ENCODE data around the gene APOBEC3H. TPM values are rescaled to one million over a fixed set of nuclear protein-coding genes. Genes with fewer than 3 reads are reported as not detected.

APOBEC3H gene
- total RNA-seq, 1 experiment from 2014 or later = 2.5 TPM

- H3K36me3 ChIP-seq (ENCODE audit: low read depth) = no peaks in the 10 kb centered on the region
- peak overlapping the region; percentile 8; the same call in 1 of the 2 replicates for H3K27ac ChIP-seq
- no peaks in the 10 kb centered on the region for H3K9me2 ChIP-seq (ENCODE audit: insufficient read depth)
- no peaks in the 10 kb centered on the region for H4K20me1 ChIP-seq (ENCODE audit: insufficient read depth)
- CTCF ChIA-PET = no interaction called here
- H3K4me3 ChIP-seq = peak overlapping the region; percentile 98; the same call in 1 of the 2 replicates
- BruUV-seq (replicated peaks) = no TSS peak
- H2AFZ ChIP-seq = no peak overlapping the region
- H3K4me1 ChIP-seq (replicated peaks; ENCODE audit: insufficient read depth) = peaks cover 22% of the 10 kb centered on the region
- peak overlapping the region; percentile 97 for H3K4me2 ChIP-seq
- POLR2A ChIA-PET (ENCODE audit: unreplicated experiment) = no interaction called here
- TF ChIP-seq EZH2 (IDR thresholded peaks at IDR 0.05; ENCODE audit: low read depth) (no peak), CTCF (conservative IDR thresholded peaks at IDR 0.05) (no peak)
- no peaks in the 10 kb centered on the region for H3K27me3 ChIP-seq (ENCODE audit: insufficient read depth, low read depth)
- H3F3A ChIP-seq (ENCODE audit: insufficient read depth, low read depth) = peaks cover 52% of the 10 kb centered on the region; the same call in 1 of the 2 replicates
- H3K79me2 ChIP-seq (ENCODE audit: low read depth) = 0 out of 2 replicates have a peak, but pooled peaks cover 3% of the 10 kb centered on the region
- H3K9me3 ChIP-seq (ENCODE audit: insufficient read depth, low read depth) = no peaks in the 10 kb centered on the region
- no peak for DNase-seq
- intact Hi-C loops (cut with micrococcal nuclease; ENCODE audit: unreplicated experiment) = no loop called here
These were observed 49.4 kb downstream of the APOBEC3H start for GRCh38 chr22:39146256-39147101.

GRCh38 chr22:39147335-39148025 is 50.4 kb downstream of the APOBEC3H start:
- H4K20me1 ChIP-seq (ENCODE audit: insufficient read depth) = no peaks in the 10 kb centered on the region
- no peak overlapping the region for H3K4me3 ChIP-seq
- POLR2A ChIA-PET (ENCODE audit: unreplicated experiment) = interaction anchor here (0.6 kb wide), 1 partner anchor 22 kb away, joined by 3 read pairs; no protein-coding TSS in a partner anchor
- peaks cover 56% of the 10 kb centered on the region; the same call in 1 of the 2 replicates for H3F3A ChIP-seq (ENCODE audit: insufficient read depth, low read depth)
- 0 out of 2 replicates have a peak, but pooled peaks cover 3% of the 10 kb centered on the region for H3K79me2 ChIP-seq (ENCODE audit: low read depth)
- DNase-seq = no peak
- TF ChIP-seq CTCF (conservative IDR thresholded peaks at IDR 0.05) (no peak), EZH2 (IDR thresholded peaks at IDR 0.05; ENCODE audit: low read depth) (no peak)
- H3K36me3 ChIP-seq (ENCODE audit: low read depth) = no peaks in the 10 kb centered on the region
- H2AFZ ChIP-seq = no peak overlapping the region
- H3K9me2 ChIP-seq (ENCODE audit: insufficient read depth) = no peaks in the 10 kb centered on the region
- no peak overlapping the region for H3K4me2 ChIP-seq
- no TSS peak for BruUV-seq (replicated peaks)
- H3K4me1 ChIP-seq (replicated peaks; ENCODE audit: insufficient read depth) = peaks cover 23% of the 10 kb centered on the region
- CTCF ChIA-PET = no interaction called here
- intact Hi-C loops (cut with micrococcal nuclease; ENCODE audit: unreplicated experiment) = no loop called here
- no peaks in the 10 kb centered on the region for H3K27me3 ChIP-seq (ENCODE audit: insufficient read depth, low read depth)
- no peak overlapping the region for H3K27ac ChIP-seq
- H3K9me3 ChIP-seq (ENCODE audit: insufficient read depth, low read depth) = no peaks in the 10 kb centered on the region

GRCh38 chr22:39148026-39148726 is 51.1 kb downstream of the APOBEC3H start:
- DNase-seq = no peak
- Histone ChIP-seq H3K9me3 (ENCODE audit: insufficient read depth, low read depth) (no peaks in the 10 kb centered on the region), H2AFZ (no peak overlapping the region), H3K27ac (no peak overlapping the region), H3K9me2 (ENCODE audit: insufficient read depth) (no peaks in the 10 kb centered on the region), H3K4me1 (replicated peaks; ENCODE audit: insufficient read depth) (peaks cover 27% of the 10 kb centered on the region), H3K79me2 (ENCODE audit: low read depth) (0 out of 2 replicates have a peak, but pooled peaks cover 3% of the 10 kb centered on the region), H3K36me3 (ENCODE audit: low read depth) (no peaks in the 10 kb centered on the region), H4K20me1 (ENCODE audit: insufficient read depth) (no peaks in the 10 kb centered on the region), H3K4me2 (no peak overlapping the region), H3K27me3 (ENCODE audit: insufficient read depth, low read depth) (no peaks in the 10 kb centered on the region), H3K4me3 (no peak overlapping the region), H3F3A (ENCODE audit: insufficient read depth, low read depth) (peaks cover 56% of the 10 kb centered on the region; the same call in 1 of the 2 replicates)
- BruUV-seq (replicated peaks) = no TSS peak
- ChIA-PET POLR2A (ENCODE audit: unreplicated experiment) (interaction anchor here (0.6 to 0.8 kb wide), 3 partner anchors 21 to 498 kb away, joined by 3 to 5 read pairs (median 3); no protein-coding TSS in a partner anchor), CTCF (interaction anchor here (0.5 to 1.0 kb wide), 2 partner anchors 38 to 97 kb away, joined by 3 to 11 read pairs; partner anchors contain the start of gene PDGFB)
- intact Hi-C loops (cut with micrococcal nuclease; ENCODE audit: unreplicated experiment) = no loop called here
- TF ChIP-seq EZH2 (IDR thresholded peaks at IDR 0.05; ENCODE audit: low read depth) (no peak), CTCF (conservative IDR thresholded peaks at IDR 0.05) (no peak)
